A549 treated with GW870086 at 1 μM for 4 hours (cell line): ENCODE measurements around the gene PSMC3. TPM values are rescaled to one million over a fixed set of nuclear protein-coding genes. Genes with fewer than 3 reads are reported as not detected.

Source experiments
- total RNA-seq: library from RNA; stranded (reverse); fragments of 200-300 nt; extraction: Qiagen RNA extraction; gene quantifications from 5 replicates; pipeline ENCODE4 v1.2.3, GENCODE V29; 2022; ENCODE audit warnings: low read depth

PSMC3 gene
- 180 to 224 TPM (median 193 TPM) in 5 replicates for total RNA-seq

GRCh38 chr11:47426062-47426956 is at the start of gene PSMC3:
PSMC3 (minus strand) TSS chr11:47426439; CDS start chr11:47426279, 160 bp downstream.

GRCh38 chr11:47448566-47449427 is 22.6 kb upstream of the PSMC3 start, which contains the start of gene RAPSN:
RAPSN (minus strand) TSS chr11:47449136; CDS start chr11:47448964, 172 bp downstream.

GRCh38 chr11:47407746-47408590 is 18.3 kb downstream of the PSMC3 start, which contains the start of gene SLC39A13:
SLC39A13 (plus strand) TSS chr11:47408590; CDS start chr11:47410095, 1,505 bp downstream.

GRCh38 chr11:47378010-47378835 is 48.0 kb downstream of the PSMC3 start, which contains the start of gene SPI1:
SPI1 (minus strand) TSS chr11:47378547; CDS start chr11:47378353, 194 bp downstream.

Other genes with a start within 250 kb of the PSMC3 start
- gene ARFGAP2, start 249.6 kb downstream of the PSMC3 start, total RNA-seq = 25.9 to 36.5 TPM (median 26.6 TPM) in 5 replicates
- 23.4 to 32.4 TPM (median 27.0 TPM) in 5 replicates for gene PACSIN3, start 240.0 kb downstream of the PSMC3 start, total RNA-seq
- 76.4 to 93.2 TPM (median 83.3 TPM) in 5 replicates for gene DDB2, start 211.5 kb downstream of the PSMC3 start, total RNA-seq
- 21.5 to 31.5 TPM (median 22.8 TPM) in 5 replicates for gene ACP2, start 177.6 kb downstream of the PSMC3 start, total RNA-seq
- gene NR1H3, start 168.4 kb downstream of the PSMC3 start, total RNA-seq = 7.0 to 14.2 TPM (median 12.7 TPM) in 5 replicates
- gene MADD, start 156.3 kb downstream of the PSMC3 start, total RNA-seq = 18.5 to 24.3 TPM (median 21.0 TPM) in 5 replicates
- gene MYBPC3, start 73.7 kb downstream of the PSMC3 start, total RNA-seq = 0.02 to 0.10 TPM (median 0.06 TPM) in 5 replicates
- 0.15 TPM in 1 of 5 replicates, not detected in the others for gene SPI1, start 47.9 kb downstream of the PSMC3 start, total RNA-seq
- gene SLC39A13, start 17.8 kb downstream of the PSMC3 start, total RNA-seq = 49.5 to 58.9 TPM (median 53.1 TPM) in 5 replicates
- gene RAPSN, start 22.7 kb upstream of the PSMC3 start, total RNA-seq = 0.07 to 0.10 TPM in 2 of 5 replicates, not detected in the others
- 41.4 to 50.5 TPM (median 49.2 TPM) in 5 replicates for gene CELF1, start 126.7 kb upstream of the PSMC3 start, total RNA-seq
- gene PTPMT1, start 139.2 kb upstream of the PSMC3 start, total RNA-seq = 63.3 to 79.2 TPM (median 76.2 TPM) in 5 replicates
- 17.4 to 19.9 TPM (median 18.5 TPM) in 5 replicates for gene KBTBD4, start 152.5 kb upstream of the PSMC3 start, total RNA-seq
- 111 to 148 TPM (median 135 TPM) in 5 replicates for gene NDUFS3, start 152.6 kb upstream of the PSMC3 start, total RNA-seq
- not detected in 5 replicates for gene FAM180B, start 160.2 kb upstream of the PSMC3 start, total RNA-seq
- gene C1QTNF4, start 168.0 kb upstream of the PSMC3 start, total RNA-seq = 0.07 to 0.09 TPM in 2 of 5 replicates, not detected in the others
- gene MTCH2, start 216.1 kb upstream of the PSMC3 start, total RNA-seq = 114 to 158 TPM (median 142 TPM) in 5 replicates